Small intestine (tissue), 4 donors: ENCODE data around the gene DHRS4L2. TPM values are rescaled to one million over a fixed set of nuclear protein-coding genes. Genes with fewer than 3 reads are reported as not detected.

Source experiments
- polyA plus RNA-seq, 4 donors: library from polyadenylated mRNA; stranded (reverse) in 3 of 4; unstranded in 1 of 4; fragments of 200-250 nt in 3 of 4; fragments of 120-200 nt in 1 of 4; gene quantifications; one replicate each; pipeline versions ENCODE4 v1.2.1 to v1.2.3, GENCODE V29; 2013
- donor health status: healthy with polysubstance abuse.
- donor health status: Bipolar disorder and iron deficiency.
- donor health status: healthy.

Gene DHRS4L2
- polyA plus RNA-seq, 4 donors: 34.8 to 162 (median 107) TPM

Other genes with a start within 250 kb of the DHRS4L2 start
- gene DHRS4, start 35.2 kb upstream of the DHRS4L2 start, polyA plus RNA-seq: 100 to 1,000 TPM in 3 of 4 donors, 10 to 100 TPM in 1; 61.6 to 163 (median 135) TPM
- 1 to 10 TPM in 2 of 4 donors, under 1 TPM in 2; 0.81 to 1.4 (median 1.1) TPM for gene CARMIL3, start 63.1 kb downstream of the DHRS4L2 start, polyA plus RNA-seq
- 10 to 100 TPM in 1 of 4 donors, 1 to 10 TPM in 2, under 1 TPM in 1; 0.03 to 10.7 (median 4.2) TPM for gene CPNE6, start 82.6 kb downstream of the DHRS4L2 start, polyA plus RNA-seq
- gene PCK2, start 105.4 kb downstream of the DHRS4L2 start, polyA plus RNA-seq: 100 to 1,000 TPM; 197 to 870 (median 304) TPM
- 100 to 1,000 TPM in 2 of 4 donors, 10 to 100 TPM in 2; 72.1 to 122 (median 93.3) TPM for gene DCAF11, start 125.8 kb downstream of the DHRS4L2 start, polyA plus RNA-seq
- 1 to 10 TPM; 1.5 to 4.0 (median 2.7) TPM for gene NRL, start 126.0 kb downstream of the DHRS4L2 start, polyA plus RNA-seq
- gene FITM1, start 141.7 kb downstream of the DHRS4L2 start, polyA plus RNA-seq: 1 to 10 TPM; 2.4 to 5.8 (median 4.1) TPM
- gene PSME1, start 147.3 kb downstream of the DHRS4L2 start, polyA plus RNA-seq: 100 to 1,000 TPM; 307 to 576 (median 467) TPM
- 10 to 100 TPM; 27.2 to 74.7 (median 41.3) TPM for gene EMC9, start 152.7 kb downstream of the DHRS4L2 start, polyA plus RNA-seq
- 100 to 1,000 TPM; 175 to 997 (median 644) TPM for gene PSME2, start 157.7 kb downstream of the DHRS4L2 start, polyA plus RNA-seq
- gene RNF31, start 158.6 kb downstream of the DHRS4L2 start, polyA plus RNA-seq: 10 to 100 TPM; 33.7 to 83.0 (median 48.9) TPM
- gene IRF9, start 172.3 kb downstream of the DHRS4L2 start, polyA plus RNA-seq: 10 to 100 TPM; 36.9 to 90.9 (median 63.3) TPM
- 100 to 1,000 TPM in 1 of 4 donors, 10 to 100 TPM in 3; 23.0 to 135 (median 40.7) TPM for gene REC8, start 183.2 kb downstream of the DHRS4L2 start, polyA plus RNA-seq
- gene IPO4, start 199.9 kb downstream of the DHRS4L2 start, polyA plus RNA-seq: 10 to 100 TPM in 2 of 4 donors, 1 to 10 TPM in 2; 3.2 to 24.4 (median 12.5) TPM
- 10 to 100 TPM in 2 of 4 donors, 1 to 10 TPM in 2; 6.9 to 56.1 (median 23.9) TPM for gene TM9SF1, start 206.5 kb downstream of the DHRS4L2 start, polyA plus RNA-seq
- 1 to 10 TPM in 1 of 4 donors, under 1 TPM in 1, not detected in 2; 0.04 to 6.9 TPM for gene TSSK4, start 216.8 kb downstream of the DHRS4L2 start, polyA plus RNA-seq
- 100 to 1,000 TPM in 1 of 4 donors, 10 to 100 TPM in 3; 70.0 to 121 (median 94.9) TPM for gene CHMP4A, start 224.6 kb downstream of the DHRS4L2 start, polyA plus RNA-seq
- gene MDP1, start 227.1 kb downstream of the DHRS4L2 start, polyA plus RNA-seq: 10 to 100 TPM; 18.8 to 31.1 (median 21.4) TPM
- 100 to 1,000 TPM; 182 to 225 (median 205) TPM for gene NEDD8, start 243.4 kb downstream of the DHRS4L2 start, polyA plus RNA-seq
- gene GMPR2, start 244.0 kb downstream of the DHRS4L2 start, polyA plus RNA-seq: 10 to 100 TPM; 57.4 to 94.1 (median 76.0) TPM